ENCODE measurements around the gene CES1. TPM values are rescaled to one million over a fixed set of nuclear protein-coding genes. Genes with fewer than 3 reads are reported as not detected.
"Not testable (repeated sequence)": the region's sequence is repeated elsewhere in the genome, so short reads cannot be mapped to it uniquely, and the experiment has no call there.

The CES1 gene
- total RNA-seq, 3 donors from 2014 or later, result 9.8 to 81.2 (median 11.6) TPM

- Histone ChIP-seq H3K4me1 (ENCODE audit: low read depth) (no peaks in the 10 kb centered on the region), H3K36me3 (ENCODE audit: low read depth) (no peaks in the 10 kb centered on the region), H3K9me3 (no peaks in the 10 kb centered on the region), H3K4me3 (no peak overlapping the region)
- ATAC-seq, result no peak
- TF ChIP-seq, protein P1, sequence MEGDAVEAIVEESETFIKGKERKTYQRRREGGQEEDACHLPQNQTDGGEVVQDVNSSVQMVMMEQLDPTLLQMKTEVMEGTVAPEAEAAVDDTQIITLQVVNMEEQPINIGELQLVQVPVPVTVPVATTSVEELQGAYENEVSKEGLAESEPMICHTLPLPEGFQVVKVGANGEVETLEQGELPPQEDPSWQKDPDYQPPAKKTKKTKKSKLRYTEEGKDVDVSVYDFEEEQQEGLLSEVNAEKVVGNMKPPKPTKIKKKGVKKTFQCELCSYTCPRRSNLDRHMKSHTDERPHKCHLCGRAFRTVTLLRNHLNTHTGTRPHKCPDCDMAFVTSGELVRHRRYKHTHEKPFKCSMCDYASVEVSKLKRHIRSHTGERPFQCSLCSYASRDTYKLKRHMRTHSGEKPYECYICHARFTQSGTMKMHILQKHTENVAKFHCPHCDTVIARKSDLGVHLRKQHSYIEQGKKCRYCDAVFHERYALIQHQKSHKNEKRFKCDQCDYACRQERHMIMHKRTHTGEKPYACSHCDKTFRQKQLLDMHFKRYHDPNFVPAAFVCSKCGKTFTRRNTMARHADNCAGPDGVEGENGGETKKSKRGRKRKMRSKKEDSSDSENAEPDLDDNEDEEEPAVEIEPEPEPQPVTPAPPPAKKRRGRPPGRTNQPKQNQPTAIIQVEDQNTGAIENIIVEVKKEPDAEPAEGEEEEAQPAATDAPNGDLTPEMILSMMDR (IDR thresholded peaks at IDR 0.05), result no peak
- no peak for DNase-seq
- intact Hi-C loops (cut with DNase I, micrococcal nuclease), result no loop called here
Observed at GRCh38 chr16:55821210-55821609, 11.7 kb downstream of the CES1 start.

- no peak for DNase-seq
- Histone ChIP-seq H3K9me3 (no peaks in the 10 kb centered on the region), H3K4me1 (ENCODE audit: low read depth) (no peaks in the 10 kb centered on the region), H3K4me3 (no peak overlapping the region), H3K36me3 (ENCODE audit: low read depth) (no peaks in the 10 kb centered on the region)
- intact Hi-C loops (cut with DNase I, micrococcal nuclease), result no loop called here
- no peak for ATAC-seq
- TF ChIP-seq, protein P1 (IDR thresholded peaks at IDR 0.05), result no peak
Observed at GRCh38 chr16:55820615-55821014, 12.3 kb downstream of the CES1 start.

DNA sequence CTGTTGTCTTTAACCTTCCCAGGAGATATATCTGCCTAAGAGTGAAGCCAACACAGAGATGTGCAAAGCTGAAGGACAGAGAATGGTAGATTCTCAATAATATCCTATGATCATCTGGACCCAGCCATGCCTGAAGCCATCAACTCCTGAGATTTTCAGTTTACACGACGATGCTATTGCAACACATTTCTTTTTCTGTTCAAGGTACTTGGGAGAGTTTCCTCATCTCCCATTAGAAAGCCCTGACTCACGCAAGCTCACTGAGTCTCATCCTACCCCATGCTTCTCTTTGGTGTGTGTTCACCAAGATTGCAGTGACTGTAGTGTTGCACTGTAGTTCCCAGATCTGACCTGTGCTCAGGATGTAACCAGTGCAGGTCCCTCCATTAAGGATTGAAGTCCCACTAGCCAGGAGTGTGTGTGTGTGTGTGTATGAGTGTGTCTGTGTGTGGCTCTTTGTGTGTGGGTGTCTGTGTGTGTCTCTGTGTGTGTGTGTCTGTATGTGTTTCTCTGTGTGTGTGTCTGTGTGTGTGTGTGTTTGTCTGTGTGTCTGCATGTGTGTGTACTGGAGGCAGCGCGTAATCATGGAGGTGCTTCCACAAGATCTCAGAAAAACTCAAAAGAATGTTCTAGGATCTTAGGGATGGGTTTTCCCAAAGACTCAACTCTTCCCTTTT, 15.5 kb downstream of the CES1 start:
- H3K4me3 ChIP-seq, result no peak overlapping the region
- TF ChIP-seq, protein P1 (IDR thresholded peaks at IDR 0.05), result no peak
- intact Hi-C loops (cut with DNase I, micrococcal nuclease), result no loop called here
- ATAC-seq (no peak), DNase-seq (no peak)
- H3K9me3 ChIP-seq, result no peaks in the 10 kb centered on the region
- no peaks in the 10 kb centered on the region for H3K4me1 ChIP-seq (ENCODE audit: low read depth)
- no peaks in the 10 kb centered on the region for H3K36me3 ChIP-seq (ENCODE audit: low read depth)

GRCh38 chr16:55816222-55816621, 16.7 kb downstream of the CES1 start:
- H3K4me3 ChIP-seq; H3K4me1 ChIP-seq (ENCODE audit: low read depth); intact Hi-C loops (cut with DNase I, micrococcal nuclease); DNase-seq; H3K36me3 ChIP-seq (ENCODE audit: low read depth); H3K9me3 ChIP-seq; ATAC-seq: not testable (repeated sequence)

- ATAC-seq (no peak), DNase-seq (no peak)
- intact Hi-C loops (cut with DNase I, micrococcal nuclease), result no loop called here
- Histone ChIP-seq H3K9me3 (no peaks in the 10 kb centered on the region), H3K36me3 (ENCODE audit: low read depth) (no peaks in the 10 kb centered on the region), H3K4me1 (ENCODE audit: low read depth) (no peaks in the 10 kb centered on the region), H3K4me3 (no peak overlapping the region)
- TF ChIP-seq, protein P1 (IDR thresholded peaks at IDR 0.05), result no peak
Observed at GRCh38 chr16:55815320-55815719, 17.6 kb downstream of the CES1 start.

- intact Hi-C loops (cut with DNase I, micrococcal nuclease); H3K4me3 ChIP-seq; H3K4me1 ChIP-seq (ENCODE audit: low read depth); H3K36me3 ChIP-seq (ENCODE audit: low read depth); DNase-seq; H3K9me3 ChIP-seq; ATAC-seq: not testable (repeated sequence)
Observed at GRCh38 chr16:55814174-55814573, 18.7 kb downstream of the CES1 start.

GRCh38 chr16:55813730-55814129, 19.2 kb downstream of the CES1 start:
- H3K36me3 ChIP-seq (ENCODE audit: low read depth); DNase-seq; intact Hi-C loops (cut with DNase I, micrococcal nuclease); H3K9me3 ChIP-seq; H3K4me1 ChIP-seq (ENCODE audit: low read depth); H3K4me3 ChIP-seq; ATAC-seq: not testable (repeated sequence)
